ENCODE measurements around the gene MINDY2. TPM values are rescaled to one million over a fixed set of nuclear protein-coding genes. Genes with fewer than 3 reads are reported as not detected.

Gene MINDY2
- total and polyA plus RNA-seq, 5 donors from 2014 or later = 7.9 to 15.9 (median 13.1) TPM

- no peak overlapping the region for H3K27ac ChIP-seq (ENCODE audit: insufficient read depth, low read length, poor library complexity, severe bottlenecking)
- ATAC-seq (ENCODE audit: low read depth in 2 of 2) = peak in 1 of 2 donors; percentile 16
- Mint-ChIP-seq H3K36me3 (peaks cover 4% of the 10 kb centered on the region), H3K27ac (peak overlapping the region in 1 of 3 donors; percentile 2), H3K9me3 (peaks cover 0 to 1% (median 0%) of the 10 kb centered on the region in 7 donors), H3K27me3 (peaks cover 12% of the 10 kb centered on the region), H3K4me3 (peak overlapping the region in 1 of 4 donors; percentile 53), H3K4me1 (peaks cover 6 to 25% (median 13%) of the 10 kb centered on the region in 4 donors)
- no peaks in the 10 kb centered on the region for H3K36me3 ChIP-seq (ENCODE audit: control insufficient read depth, insufficient read depth, low read length)
- H3K4me1 ChIP-seq (ENCODE audit: control insufficient read depth, insufficient read depth, low read length, poor library complexity, severe bottlenecking) = peaks cover 4% of the 10 kb centered on the region
- peak in 1 of 3 donors; percentile 23 for DNase-seq
- H3K4me3 ChIP-seq (ENCODE audit: low read depth, low read length) = no peak overlapping the region
- no peaks in the 10 kb centered on the region for H3K27me3 ChIP-seq (ENCODE audit: control insufficient read depth, insufficient read depth, low read length)
- H3K9me3 ChIP-seq (ENCODE audit: control insufficient read depth in 2 of 2, low read length in 2 of 2) = no peaks in the 10 kb centered on the region
Measured at GRCh38 chr15:58864602-58865424, 93.7 kb downstream of the MINDY2 start.

- Mint-ChIP-seq H3K27ac (no peak overlapping the region), H3K9me3 (peaks cover 0 to 1% (median 0%) of the 10 kb centered on the region in 7 donors), H3K4me1 (peaks cover 6 to 25% (median 13%) of the 10 kb centered on the region in 4 donors), H3K4me3 (peak overlapping the region in 1 of 4 donors; percentile 43), H3K36me3 (peaks cover 4% of the 10 kb centered on the region), H3K27me3 (peaks cover 12% of the 10 kb centered on the region)
- no peak for DNase-seq
- Histone ChIP-seq H3K4me3 (ENCODE audit: low read depth, low read length) (no peak overlapping the region), H3K9me3 (ENCODE audit: control insufficient read depth in 2 of 2, low read length in 2 of 2) (no peaks in the 10 kb centered on the region), H3K4me1 (ENCODE audit: control insufficient read depth, insufficient read depth, low read length, poor library complexity, severe bottlenecking) (peaks cover 4% of the 10 kb centered on the region), H3K27me3 (ENCODE audit: control insufficient read depth, insufficient read depth, low read length) (no peaks in the 10 kb centered on the region), H3K36me3 (ENCODE audit: control insufficient read depth, insufficient read depth, low read length) (no peaks in the 10 kb centered on the region), H3K27ac (ENCODE audit: insufficient read depth, low read length, poor library complexity, severe bottlenecking) (no peak overlapping the region)
- no peak for ATAC-seq (ENCODE audit: low read depth in 2 of 2)
Measured at GRCh38 chr15:58865425-58865880, 94.4 kb downstream of the MINDY2 start.

GRCh38 chr15:58867926-58868325 lies 96.8 kb downstream of the MINDY2 start:
- H3K4me3 Mint-ChIP-seq = no peak overlapping the region
- H3K36me3 ChIP-seq (ENCODE audit: control insufficient read depth, insufficient read depth, low read length) = no peaks in the 10 kb centered on the region

DNA sequence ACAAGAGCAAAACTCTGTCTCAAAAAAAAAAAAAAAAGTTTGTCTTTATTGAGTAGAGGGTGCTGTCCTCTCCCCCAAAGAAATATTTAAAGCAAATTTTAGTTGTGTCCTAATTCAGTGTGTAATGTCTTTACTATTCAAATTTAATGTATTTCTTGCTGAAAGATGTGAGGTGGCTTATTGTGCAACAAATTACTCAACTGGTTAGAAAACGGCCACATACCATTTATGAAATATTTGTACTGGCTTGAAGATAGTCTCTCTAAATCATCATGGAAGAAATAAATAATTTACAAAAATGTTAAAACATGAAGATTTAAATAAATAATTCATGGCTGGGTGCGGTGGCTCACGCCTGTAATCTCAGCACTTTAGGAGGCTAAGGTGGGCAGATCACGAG lies 99.3 kb downstream of the MINDY2 start:
- no peak overlapping the region for H3K27ac Mint-ChIP-seq
- H3K4me1 ChIP-seq (ENCODE audit: control insufficient read depth, insufficient read depth, low read length, poor library complexity, severe bottlenecking) = no peaks in the 10 kb centered on the region
- H3K9me3 Mint-ChIP-seq = peaks cover 0 to 1% (median 0%) of the 10 kb centered on the region in 7 donors
- no peak overlapping the region for H3K27ac ChIP-seq (ENCODE audit: insufficient read depth, low read length, poor library complexity, severe bottlenecking)
- H3K27me3 ChIP-seq (ENCODE audit: control insufficient read depth, insufficient read depth, low read length) = no peaks in the 10 kb centered on the region
- ATAC-seq (ENCODE audit: low read depth in 2 of 2) = no peak
- peaks cover 4% of the 10 kb centered on the region for H3K36me3 Mint-ChIP-seq
- no peak overlapping the region for H3K4me3 Mint-ChIP-seq
- no peak for DNase-seq
- peaks cover 6% of the 10 kb centered on the region for H3K27me3 Mint-ChIP-seq
- no peaks in the 10 kb centered on the region for H3K9me3 ChIP-seq (ENCODE audit: control insufficient read depth in 2 of 2, low read length in 2 of 2)
- peaks cover 0 to 7% (median 4%) of the 10 kb centered on the region in 4 donors for H3K4me1 Mint-ChIP-seq
- H3K4me3 ChIP-seq (ENCODE audit: low read depth, low read length) = no peak overlapping the region
- H3K36me3 ChIP-seq (ENCODE audit: control insufficient read depth, insufficient read depth, low read length) = no peaks in the 10 kb centered on the region

More at GRCh38 chr15:58867926-58868325, 96.8 kb downstream of the MINDY2 start:
- DNase-seq (no peak), ATAC-seq (ENCODE audit: low read depth in 2 of 2) (no peak)
- Histone ChIP-seq H3K27ac (ENCODE audit: insufficient read depth, low read length, poor library complexity, severe bottlenecking) (no peak overlapping the region), H3K4me1 (ENCODE audit: control insufficient read depth, insufficient read depth, low read length, poor library complexity, severe bottlenecking) (peaks cover 4% of the 10 kb centered on the region), H3K9me3 (ENCODE audit: control insufficient read depth in 2 of 2, low read length in 2 of 2) (no peaks in the 10 kb centered on the region), H3K27me3 (ENCODE audit: control insufficient read depth, insufficient read depth, low read length) (no peaks in the 10 kb centered on the region), H3K4me3 (ENCODE audit: low read depth, low read length) (no peak overlapping the region)
- peaks cover 4% of the 10 kb centered on the region for H3K36me3 Mint-ChIP-seq
- H3K27ac Mint-ChIP-seq = no peak overlapping the region
- peaks cover 12% of the 10 kb centered on the region for H3K27me3 Mint-ChIP-seq
- peaks cover 0 to 15% (median 5%) of the 10 kb centered on the region in 4 donors for H3K4me1 Mint-ChIP-seq
- peaks cover 0 to 1% (median 0%) of the 10 kb centered on the region in 7 donors for H3K9me3 Mint-ChIP-seq

DNA sequence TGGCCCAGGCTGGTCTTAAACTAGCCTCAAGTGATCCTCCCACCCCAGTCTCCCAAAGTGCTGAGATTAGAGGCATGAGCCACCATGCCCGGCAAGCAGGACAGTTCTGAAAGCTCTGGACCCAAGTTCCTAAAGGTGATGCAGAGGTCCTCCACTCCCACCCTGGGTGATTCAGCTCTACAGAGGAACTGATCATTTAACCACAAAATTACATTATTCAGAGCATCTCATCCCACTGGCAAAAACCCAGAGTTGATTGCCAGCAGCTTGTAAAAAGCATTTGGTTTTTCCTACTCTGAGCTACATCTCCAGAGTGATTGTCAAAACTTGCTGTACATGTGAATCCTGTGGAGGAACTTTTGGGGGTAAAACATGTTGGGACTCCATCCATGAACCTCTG lies 102.2 kb downstream of the MINDY2 start:
- Histone ChIP-seq H3K27ac (ENCODE audit: insufficient read depth, low read length, poor library complexity, severe bottlenecking) (no peak overlapping the region), H3K27me3 (ENCODE audit: control insufficient read depth, insufficient read depth, low read length) (no peaks in the 10 kb centered on the region), H3K4me1 (ENCODE audit: control insufficient read depth, insufficient read depth, low read length, poor library complexity, severe bottlenecking) (no peaks in the 10 kb centered on the region), H3K9me3 (ENCODE audit: control insufficient read depth in 2 of 2, low read length in 2 of 2) (no peaks in the 10 kb centered on the region), H3K4me3 (ENCODE audit: low read depth, low read length) (no peak overlapping the region), H3K36me3 (ENCODE audit: control insufficient read depth, insufficient read depth, low read length) (peaks cover 11% of the 10 kb centered on the region)
- DNase-seq = no peak
- H3K4me1 Mint-ChIP-seq = peaks cover 0 to 8% (median 2%) of the 10 kb centered on the region in 4 donors
- H3K9me3 Mint-ChIP-seq = no peaks in the 10 kb centered on the region
- peaks cover under 1% of the 10 kb centered on the region for H3K27me3 Mint-ChIP-seq
- H3K4me3 Mint-ChIP-seq = no peak overlapping the region
- peaks cover 13% of the 10 kb centered on the region for H3K36me3 Mint-ChIP-seq
- H3K27ac Mint-ChIP-seq = no peak overlapping the region
- ATAC-seq (ENCODE audit: low read depth in 2 of 2) = no peak

DNA sequence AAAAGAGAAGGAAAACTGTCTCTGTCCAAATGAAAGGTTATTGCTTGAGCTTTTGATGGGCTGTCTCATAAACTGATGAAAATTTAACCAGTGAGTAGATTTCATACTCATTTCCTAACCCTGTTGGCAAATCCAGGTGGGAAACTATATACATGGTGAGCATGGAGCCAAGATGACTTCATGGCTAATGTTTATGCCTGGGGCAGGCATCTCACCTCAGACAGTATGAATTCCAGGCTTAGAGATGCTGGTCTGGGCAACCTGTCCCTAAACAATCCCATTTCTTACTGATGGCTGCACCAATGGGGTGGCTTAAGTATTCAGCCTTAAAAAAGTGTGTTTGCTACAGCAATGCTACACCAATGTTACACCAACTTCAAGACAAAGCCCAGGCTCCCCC lies 104.2 kb downstream of the MINDY2 start:
- Histone ChIP-seq H3K9me3 (ENCODE audit: control insufficient read depth in 2 of 2, low read length in 2 of 2) (no peaks in the 10 kb centered on the region), H3K36me3 (ENCODE audit: control insufficient read depth, insufficient read depth, low read length) (peaks cover 31% of the 10 kb centered on the region), H3K27me3 (ENCODE audit: control insufficient read depth, insufficient read depth, low read length) (no peaks in the 10 kb centered on the region), H3K4me1 (ENCODE audit: control insufficient read depth, insufficient read depth, low read length, poor library complexity, severe bottlenecking) (no peaks in the 10 kb centered on the region), H3K27ac (ENCODE audit: insufficient read depth, low read length, poor library complexity, severe bottlenecking) (no peak overlapping the region), H3K4me3 (ENCODE audit: low read depth, low read length) (no peak overlapping the region)
- Mint-ChIP-seq H3K27me3 (no peaks in the 10 kb centered on the region), H3K4me3 (no peak overlapping the region), H3K9me3 (no peaks in the 10 kb centered on the region), H3K4me1 (peaks cover 0 to 8% (median 3%) of the 10 kb centered on the region in 4 donors), H3K36me3 (peaks cover 25% of the 10 kb centered on the region), H3K27ac (no peak overlapping the region)
- no peak for DNase-seq
- no peak for ATAC-seq (ENCODE audit: low read depth in 2 of 2)

DNA sequence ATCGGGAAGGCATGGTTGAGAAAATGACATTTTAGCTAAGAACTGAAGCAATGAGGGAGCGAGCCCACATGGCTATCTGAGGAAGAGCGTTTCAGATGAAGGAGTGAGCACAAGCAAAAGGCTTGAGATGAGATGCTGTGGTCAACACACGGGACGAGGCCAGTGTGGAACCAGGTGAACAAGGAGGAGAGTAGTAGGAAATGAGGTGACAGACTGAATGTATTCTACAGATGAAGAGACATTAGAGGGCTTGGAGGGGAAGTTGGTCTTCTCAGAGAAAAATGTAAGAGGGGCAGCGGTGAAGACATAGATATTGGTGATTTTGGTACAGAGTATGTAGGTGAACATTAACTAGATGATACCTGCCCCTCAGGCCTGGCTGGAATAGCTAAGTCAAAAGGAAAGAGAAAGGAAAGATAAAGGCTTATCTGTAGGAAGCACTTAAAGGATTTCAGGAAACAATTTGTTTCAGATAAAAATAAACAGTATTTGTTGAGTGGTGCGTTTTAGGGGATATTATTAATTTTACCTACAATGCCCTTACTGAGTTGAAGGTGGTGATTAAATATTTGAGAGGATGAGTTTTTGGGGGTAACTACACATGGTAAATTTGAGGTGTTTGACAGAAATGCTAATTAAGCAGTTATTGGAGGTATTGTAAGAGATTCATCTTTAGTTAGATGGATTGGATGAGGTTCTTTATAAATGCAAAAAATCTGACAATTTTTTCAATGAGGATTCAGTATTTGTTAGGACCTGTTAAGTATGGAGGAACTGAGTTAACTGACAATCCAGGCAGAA lies 105.4 kb downstream of the MINDY2 start:
- H3K4me3 ChIP-seq (ENCODE audit: low read depth, low read length) = no peak overlapping the region
- H3K36me3 Mint-ChIP-seq = peaks cover 31% of the 10 kb centered on the region
- no peaks in the 10 kb centered on the region for H3K9me3 ChIP-seq (ENCODE audit: control insufficient read depth in 2 of 2, low read length in 2 of 2)
- H3K27ac ChIP-seq (ENCODE audit: insufficient read depth, low read length, poor library complexity, severe bottlenecking) = no peak overlapping the region
- H3K27me3 Mint-ChIP-seq = no peaks in the 10 kb centered on the region
- no peaks in the 10 kb centered on the region for H3K9me3 Mint-ChIP-seq
- no peaks in the 10 kb centered on the region for H3K27me3 ChIP-seq (ENCODE audit: control insufficient read depth, insufficient read depth, low read length)
- H3K36me3 ChIP-seq (ENCODE audit: control insufficient read depth, insufficient read depth, low read length) = peaks cover 42% of the 10 kb centered on the region
- DNase-seq = no peak
- ATAC-seq (ENCODE audit: low read depth in 2 of 2) = no peak
- H3K27ac Mint-ChIP-seq = peak overlapping the region in 2 of 3 donors; percentile 22 to 74
- H3K4me1 Mint-ChIP-seq = peaks cover 0 to 8% (median 3%) of the 10 kb centered on the region in 4 donors
- H3K4me1 ChIP-seq (ENCODE audit: control insufficient read depth, insufficient read depth, low read length, poor library complexity, severe bottlenecking) = no peaks in the 10 kb centered on the region
- H3K4me3 Mint-ChIP-seq = no peak overlapping the region
